ENCODE results near the gene SLC4A3.

SLC4A3 gene

GRCh38 chr2:219684721-219685689 is 57.6 kb downstream of the SLC4A3 start:
- DNase-seq, result peak; percentile 28

DNA sequence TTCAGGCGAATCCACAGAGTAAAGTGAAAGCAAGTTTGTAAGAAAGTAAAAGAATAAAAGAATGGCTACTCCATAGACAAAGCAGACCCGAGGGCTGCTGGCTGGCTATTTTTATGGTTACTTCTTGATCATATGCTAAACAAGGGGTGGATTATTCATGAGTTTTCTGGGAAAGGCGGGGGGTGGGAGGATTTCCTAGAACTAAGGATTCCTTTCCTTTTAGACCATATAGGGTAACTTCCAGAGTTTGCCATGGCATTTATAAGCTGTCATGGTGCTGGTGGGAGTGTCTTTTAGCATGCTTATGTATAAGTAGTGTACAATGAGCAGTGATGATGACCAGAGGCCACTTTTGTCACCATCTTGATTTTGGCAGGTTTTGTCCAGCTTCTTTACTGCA is 59.8 kb downstream of the SLC4A3 start:
- DNase-seq, result no peak

- no peak for DNase-seq
Measured at GRCh38 chr2:219687882-219688559, 60.6 kb downstream of the SLC4A3 start.

DNA sequence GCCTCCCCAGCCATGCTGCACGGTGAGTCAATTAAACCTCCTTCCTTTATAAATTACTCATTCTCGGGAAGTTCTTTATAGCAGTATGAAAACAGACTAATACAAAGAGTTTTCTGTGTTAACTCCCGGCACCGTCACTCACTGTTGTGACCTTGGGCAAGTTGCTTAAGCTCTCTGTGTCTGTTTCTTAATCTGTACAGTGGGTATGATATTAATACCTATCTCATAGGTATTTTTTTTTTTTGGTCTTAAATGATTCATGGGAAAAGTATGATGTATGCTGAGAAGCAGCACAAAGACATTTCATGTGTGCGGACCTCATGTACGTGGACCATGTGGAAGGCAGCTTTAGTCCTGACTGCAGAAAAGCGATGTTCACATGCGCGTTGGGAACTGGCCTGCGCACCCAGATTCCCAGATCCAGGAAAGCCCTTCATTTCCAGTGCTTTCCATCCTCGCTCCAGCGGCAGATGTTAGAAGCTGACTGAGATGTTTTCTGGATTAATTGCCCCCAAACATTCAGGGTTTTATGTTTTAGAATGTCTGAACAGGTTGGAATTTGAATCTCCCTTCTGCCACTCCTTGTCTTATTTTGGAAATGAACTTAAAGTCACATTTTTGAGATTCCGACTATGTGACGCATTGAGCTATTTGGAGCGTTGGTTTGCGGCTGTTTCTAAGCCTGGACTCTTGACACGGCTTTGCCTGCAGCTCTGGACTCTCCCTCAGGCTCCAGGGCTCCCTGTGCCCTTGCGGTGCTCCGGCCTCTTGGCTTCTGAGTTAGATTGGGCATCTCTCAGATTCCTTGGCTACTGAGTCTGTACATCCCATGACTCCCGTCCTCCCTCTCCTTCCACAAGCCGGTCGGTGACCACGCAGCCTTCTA is 61.4 kb downstream of the SLC4A3 start:
- DNase-seq, result no peak

DNA sequence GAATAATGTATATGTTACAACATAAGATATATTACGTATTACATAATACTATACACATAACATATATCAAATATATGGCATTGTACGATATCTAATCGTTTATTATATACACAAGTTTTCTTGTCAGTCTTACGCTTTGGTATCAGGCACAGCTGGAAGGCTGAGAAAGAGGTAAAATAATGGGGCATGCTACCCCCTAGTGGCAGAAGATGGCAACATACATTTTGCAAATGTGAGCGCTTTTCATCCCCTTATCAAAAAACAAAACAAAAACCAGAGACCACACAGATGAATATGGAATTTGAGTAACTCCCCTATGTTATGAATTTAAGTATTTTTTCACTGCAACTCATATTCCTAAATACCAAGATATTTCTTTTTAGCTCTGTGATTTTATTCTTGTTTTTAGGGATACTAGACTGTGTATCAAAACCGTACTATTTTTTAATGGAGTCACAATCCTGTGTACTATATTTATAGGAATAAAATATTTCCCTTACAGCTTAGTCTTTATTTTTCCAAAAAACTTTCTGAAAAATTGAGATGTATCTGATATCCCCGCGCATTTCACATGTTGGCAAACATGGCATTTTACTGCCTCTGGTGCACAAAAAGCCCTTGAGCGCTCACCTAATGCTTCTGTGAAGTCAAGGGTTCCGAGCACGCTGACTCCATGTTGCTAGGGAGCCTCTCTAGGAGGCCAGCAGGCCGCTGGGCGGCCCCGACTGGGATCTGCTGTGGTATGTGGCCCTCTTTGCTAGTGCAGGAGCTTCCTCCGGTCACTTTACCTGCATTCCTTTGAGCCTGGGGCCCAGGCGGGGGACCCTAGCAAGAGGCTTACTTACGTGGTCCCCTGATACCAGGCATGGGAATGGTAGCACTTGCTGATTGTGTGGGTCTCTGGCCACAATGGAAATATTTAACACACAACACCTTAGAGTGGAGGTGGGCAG is 62.5 kb downstream of the SLC4A3 start:
- DNase-seq, result peak; percentile 8

- no peak for DNase-seq
Measured at GRCh38 chr2:219691571-219691970, 64.1 kb downstream of the SLC4A3 start.

All from CD4-positive, alpha-beta T cell treated with Interferon gamma for 1 hour (primary cell).